NCI-H1105 (cell line): ENCODE results near the gene IL1RN.

Experiments used
- DNase-seq: peaks from one replicate; lab custom pipeline; 2025; lab: John Stamatoyannopoulos, UW

The IL1RN gene

GRCh38 chr2:113104054-113104611 lies 23.3 kb upstream of the IL1RN start:
- no peak for DNase-seq

- no peak for DNase-seq
Observed at GRCh38 chr2:113105047-113105785, 22.2 kb upstream of the IL1RN start.

DNA sequence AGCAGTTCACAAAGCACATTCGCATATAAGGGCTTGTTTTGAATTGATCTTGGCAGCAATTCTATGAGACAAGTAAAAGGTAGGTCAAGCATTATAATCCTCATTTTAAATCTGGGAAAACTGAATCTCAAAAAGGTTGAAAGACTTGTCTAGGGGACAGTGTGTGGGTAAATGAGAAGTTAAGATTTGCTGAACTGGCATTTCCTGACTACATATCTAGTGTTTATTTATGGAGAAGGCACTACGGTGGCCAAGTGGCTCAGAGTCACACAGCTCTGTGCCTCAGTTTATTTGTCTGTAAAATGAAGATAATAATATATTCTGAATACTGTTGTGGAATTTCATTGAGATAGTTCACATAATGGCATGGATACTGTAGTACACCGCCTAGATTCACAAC lies 16.3 kb upstream of the IL1RN start:
- DNase-seq: no peak

DNA sequence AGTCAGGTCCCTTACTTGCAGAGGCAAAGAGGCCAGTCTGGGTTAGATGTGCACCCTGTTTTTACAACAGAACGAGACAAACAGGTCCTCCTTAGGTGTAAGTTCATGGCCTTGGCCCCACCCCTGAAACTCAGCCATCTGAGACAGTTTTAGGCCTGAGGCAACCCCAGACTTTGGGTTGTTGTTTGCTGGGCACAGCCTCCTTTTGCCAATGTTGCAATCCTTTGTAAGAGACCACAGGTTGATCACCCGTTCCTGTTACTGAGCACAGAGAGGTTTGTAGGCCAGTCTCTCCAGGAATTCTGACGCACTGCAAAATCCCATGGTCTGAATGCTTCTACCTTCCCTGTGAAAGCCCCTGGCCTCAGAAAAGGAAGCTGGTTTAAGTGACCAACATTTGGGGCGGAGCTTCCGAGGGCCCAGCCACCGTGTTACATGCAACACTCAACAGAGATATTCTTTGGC lies 15.5 kb upstream of the IL1RN start:
- DNase-seq: no peak

DNA sequence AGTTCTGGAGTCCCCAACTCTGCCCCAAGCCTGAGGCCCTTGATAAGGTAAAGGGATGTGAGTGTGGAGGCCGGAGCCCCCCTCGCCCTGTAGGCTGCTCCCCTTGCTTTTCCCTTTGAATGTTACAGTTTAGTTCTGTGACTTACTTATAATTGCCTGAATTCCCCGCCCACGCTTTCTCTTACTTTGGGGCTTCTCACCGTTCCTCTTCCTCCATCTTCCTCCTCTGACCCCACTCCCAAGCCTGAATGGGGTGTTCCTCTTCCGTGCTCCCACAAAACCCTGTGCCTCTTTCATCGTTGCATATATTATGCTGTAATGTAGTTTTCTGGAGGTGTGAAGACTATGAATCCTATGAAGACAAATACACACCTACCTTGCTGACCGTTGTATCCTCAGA lies 15.0 kb upstream of the IL1RN start:
- no peak for DNase-seq

GRCh38 chr2:113112871-113113270 lies 14.5 kb upstream of the IL1RN start:
- DNase-seq: no peak

DNA sequence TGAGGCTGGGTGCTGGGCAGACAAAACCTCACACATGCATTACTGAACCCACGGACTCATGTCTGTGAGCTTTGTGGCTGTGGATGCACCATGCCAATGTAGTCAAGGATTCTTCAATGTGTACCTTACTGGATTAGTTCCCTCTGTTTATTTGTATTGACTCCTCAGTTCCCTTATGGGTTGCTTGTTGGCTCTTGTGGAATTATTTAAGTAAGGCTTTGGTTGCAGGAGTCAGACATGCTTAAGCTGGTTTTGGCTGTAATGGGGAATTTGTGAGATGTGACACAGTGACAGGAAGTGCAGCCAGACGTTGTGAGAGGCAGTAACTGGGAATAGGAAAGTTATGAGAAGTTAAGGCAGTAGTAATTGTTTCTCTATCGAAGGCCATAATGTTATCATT lies 13.6 kb upstream of the IL1RN start:
- DNase-seq: no peak

DNA sequence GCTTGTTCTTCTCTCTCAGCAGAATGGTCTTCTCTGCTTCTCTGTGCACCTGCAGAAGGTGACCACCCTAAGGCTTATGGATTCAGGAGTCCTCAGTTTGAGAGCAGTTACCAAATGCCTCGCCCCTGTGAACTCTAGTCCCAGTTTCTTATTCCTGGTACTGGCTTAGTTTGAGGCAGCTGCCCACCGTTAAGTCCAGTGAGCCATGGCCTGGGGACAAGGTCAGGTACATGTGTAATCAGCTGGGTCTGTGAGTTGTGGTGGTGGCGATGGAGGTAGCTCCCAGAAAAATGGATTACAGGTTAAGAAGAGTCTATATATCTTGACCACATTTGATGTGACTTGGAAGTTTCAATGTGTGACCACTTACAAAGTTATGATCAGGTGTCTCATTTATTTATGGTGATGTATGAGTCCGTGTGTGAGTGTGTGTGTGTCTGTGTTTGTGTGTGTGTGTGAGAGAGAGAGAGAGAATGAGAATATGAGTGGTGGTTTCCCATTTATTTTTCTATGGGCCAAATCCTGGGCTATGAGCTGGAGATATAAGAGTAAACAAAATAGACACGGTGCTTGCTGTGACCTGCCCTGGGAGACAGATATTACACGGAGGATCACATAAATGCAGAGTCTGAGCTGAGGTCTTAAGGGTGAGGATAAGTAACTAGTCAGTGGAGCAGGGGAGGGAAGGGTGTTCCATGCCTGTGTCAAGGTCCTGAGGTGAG lies 13.0 kb upstream of the IL1RN start:
- DNase-seq: no peak

GRCh38 chr2:113114996-113115395 lies 12.4 kb upstream of the IL1RN start:
- no peak for DNase-seq

DNA sequence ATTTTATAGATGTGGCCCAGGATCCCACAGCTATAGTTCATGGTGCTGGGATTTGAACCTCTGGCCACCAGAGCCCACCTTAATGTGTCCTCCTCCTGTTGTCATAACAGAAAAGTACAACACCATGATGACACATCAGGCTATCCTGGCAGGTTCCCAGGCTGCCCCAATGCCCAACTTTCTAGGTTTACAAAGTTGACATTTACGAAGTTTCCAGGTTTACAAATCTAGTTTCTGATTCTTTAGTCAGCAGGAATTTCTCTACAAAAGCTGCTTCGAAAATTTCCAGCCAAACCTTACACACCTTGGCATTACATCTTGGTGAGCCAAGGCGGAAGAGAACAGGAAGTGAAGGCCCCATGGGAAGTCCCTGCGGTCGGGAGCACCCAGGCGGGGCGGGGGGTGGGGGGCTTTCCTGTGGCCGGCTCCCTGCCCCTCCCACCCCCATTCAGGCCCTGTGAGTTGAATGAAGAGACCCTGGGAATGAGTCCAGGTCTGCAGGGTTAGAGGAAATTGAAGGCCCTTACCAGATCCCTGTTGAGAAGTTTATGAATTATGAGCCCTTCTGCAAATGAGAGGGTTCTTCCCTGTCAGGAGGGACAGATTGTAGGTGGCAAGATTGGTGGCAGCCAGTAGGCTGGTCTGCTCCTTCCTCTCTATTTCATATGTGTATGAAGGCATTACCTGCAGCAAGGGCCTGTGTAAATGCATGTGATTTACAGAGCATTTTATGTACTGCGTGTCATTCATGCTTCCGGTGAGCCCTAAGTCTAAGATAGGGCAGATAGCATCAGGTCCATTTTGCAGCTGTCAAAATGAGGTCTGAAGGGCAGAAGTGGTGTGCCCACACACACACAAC lies 11.1 kb upstream of the IL1RN start:
- DNase-seq: no peak

DNA sequence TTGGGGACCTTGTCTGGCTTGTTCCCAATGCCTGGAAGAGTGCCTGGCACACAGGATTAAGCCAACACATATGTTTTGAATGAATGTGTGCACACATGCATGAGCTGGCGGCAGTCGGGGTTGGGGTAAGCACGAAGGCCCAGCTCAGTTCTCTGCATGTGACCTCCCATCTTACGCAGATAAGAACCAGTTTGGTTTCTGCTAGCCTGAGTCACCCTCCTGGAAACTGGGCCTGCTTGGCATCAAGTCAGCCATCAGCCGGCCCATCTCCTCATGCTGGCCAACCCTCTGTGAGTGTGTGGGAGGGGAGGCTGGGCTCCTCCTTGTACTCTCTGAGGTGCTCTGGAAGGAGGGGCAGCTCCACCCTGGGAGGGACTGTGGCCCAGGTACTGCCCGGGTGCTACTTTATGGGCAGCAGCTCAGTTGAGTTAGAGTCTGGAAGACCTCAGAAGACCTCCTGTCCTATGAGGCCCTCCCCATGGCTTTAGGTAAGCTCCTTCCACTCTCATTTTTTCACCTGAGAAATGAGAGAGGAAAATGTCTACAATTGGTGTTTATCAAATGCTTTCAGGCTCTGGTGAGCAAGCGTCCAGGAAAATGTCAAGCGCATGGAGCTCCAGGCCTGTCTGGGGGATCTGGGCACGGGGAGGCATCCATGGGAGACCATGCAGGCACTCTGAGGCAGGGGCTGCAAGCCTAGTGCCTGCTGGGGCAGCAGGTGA lies 9.7 kb upstream of the IL1RN start:
- DNase-seq: no peak

GRCh38 chr2:113118263-113118657 lies 9.1 kb upstream of the IL1RN start:
- DNase-seq: no peak

DNA sequence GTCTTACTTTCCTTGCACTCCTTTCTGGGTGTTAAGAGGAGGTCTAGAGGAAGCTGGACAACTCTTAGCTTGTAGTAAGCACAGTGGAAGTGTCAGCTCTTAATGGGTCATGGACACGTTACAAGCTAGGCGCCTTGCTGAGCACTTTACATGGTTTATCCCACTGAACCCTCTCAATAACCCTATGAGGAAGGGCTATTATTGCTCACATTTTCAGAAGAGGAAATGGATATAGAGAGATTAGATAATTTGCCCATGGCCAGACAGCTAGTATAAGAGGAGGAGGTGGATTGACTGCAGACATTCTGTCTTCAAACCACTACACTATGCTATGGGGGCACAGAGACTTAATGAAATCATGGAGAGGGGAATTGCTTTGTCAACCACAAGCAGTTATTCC lies 8.3 kb upstream of the IL1RN start:
- no peak for DNase-seq

DNA sequence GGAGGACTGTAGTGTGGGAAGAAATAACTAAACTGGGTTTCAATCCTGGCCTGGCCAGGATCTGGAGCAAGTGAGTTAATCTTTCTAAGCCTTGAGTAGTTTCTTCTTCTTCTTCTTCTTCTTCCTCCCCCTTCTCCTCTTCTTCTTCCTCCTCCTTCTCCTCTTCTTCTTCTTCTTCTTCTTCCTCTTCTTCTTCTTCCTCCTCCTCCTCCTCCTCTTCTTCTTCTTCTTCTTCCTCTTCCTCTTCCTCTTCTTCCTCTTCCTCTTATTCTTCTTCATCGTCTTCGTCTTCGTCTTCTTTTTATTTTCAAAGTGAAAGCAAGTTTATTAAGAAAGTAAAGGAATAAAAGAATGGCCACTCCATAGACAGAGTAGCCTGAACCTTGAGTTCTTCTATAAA lies 6.5 kb upstream of the IL1RN start:
- DNase-seq: no peak

DNA sequence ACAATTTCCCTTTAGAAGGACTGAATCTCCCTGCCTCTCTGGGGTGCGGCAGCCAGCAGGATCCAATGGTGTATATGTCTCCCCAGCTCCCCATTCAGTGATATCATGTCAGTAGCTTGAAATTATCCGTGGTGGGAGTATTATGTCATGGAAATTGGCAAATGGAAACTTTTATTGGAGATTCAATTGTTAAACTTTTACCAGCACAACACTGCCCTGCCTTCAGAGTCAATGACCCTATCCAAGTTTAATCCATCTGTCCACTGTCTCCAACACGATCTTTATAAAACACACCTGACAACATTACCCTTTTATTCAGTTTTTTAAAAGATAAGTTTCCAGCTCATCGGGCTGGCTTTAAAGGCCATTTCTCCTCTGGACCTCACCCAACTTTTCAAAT lies 5.0 kb upstream of the IL1RN start:
- no peak for DNase-seq

- DNase-seq: no peak
Observed at GRCh38 chr2:113123726-113124125, 3.7 kb upstream of the IL1RN start.

DNA sequence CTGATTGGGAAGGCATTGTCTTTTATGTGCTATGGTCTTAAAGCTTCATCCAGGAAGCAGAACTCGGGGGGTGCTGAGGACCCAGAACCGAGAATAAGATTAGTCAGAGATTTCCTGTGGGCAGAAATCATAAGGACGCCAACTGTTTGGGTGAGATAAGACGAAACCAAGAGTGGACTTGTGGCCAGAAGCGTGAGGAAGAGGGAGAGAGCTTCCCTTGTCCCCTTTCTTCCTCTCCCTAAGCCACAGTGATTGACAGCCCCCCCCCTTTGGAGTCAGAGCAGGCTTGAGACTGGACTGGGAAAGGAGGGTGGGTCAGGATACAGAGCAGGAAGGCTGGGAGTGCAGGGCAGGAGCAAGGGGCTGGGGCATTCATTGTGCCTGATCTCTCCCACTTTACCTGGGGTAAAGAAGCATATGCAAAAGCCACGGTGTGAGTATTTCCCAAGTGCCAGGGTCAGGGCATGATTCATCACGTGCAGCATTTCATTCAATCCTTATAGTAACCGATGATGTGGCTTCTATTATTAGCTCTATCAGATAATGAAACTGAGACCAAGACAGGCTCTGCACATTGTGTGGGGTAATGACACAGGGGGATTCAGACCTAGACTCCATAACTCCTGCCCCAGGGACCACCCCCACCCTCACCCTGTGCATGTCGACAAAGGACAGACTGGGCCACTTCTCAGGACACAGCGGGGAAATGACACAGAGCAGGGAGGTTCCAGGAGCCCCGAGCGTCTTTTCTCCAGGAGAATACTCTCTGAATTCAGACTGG lies 3.0 kb upstream of the IL1RN start:
- no peak for DNase-seq

GRCh38 chr2:113124984-113125855 lies 2.2 kb upstream of the IL1RN start:
- DNase-seq: no peak

GRCh38 chr2:113127646-113128570 lies 510 bp downstream of the IL1RN start:
- DNase-seq: no peak
